ENCODE results near the gene NR4A2.

Gene NR4A2

DNA sequence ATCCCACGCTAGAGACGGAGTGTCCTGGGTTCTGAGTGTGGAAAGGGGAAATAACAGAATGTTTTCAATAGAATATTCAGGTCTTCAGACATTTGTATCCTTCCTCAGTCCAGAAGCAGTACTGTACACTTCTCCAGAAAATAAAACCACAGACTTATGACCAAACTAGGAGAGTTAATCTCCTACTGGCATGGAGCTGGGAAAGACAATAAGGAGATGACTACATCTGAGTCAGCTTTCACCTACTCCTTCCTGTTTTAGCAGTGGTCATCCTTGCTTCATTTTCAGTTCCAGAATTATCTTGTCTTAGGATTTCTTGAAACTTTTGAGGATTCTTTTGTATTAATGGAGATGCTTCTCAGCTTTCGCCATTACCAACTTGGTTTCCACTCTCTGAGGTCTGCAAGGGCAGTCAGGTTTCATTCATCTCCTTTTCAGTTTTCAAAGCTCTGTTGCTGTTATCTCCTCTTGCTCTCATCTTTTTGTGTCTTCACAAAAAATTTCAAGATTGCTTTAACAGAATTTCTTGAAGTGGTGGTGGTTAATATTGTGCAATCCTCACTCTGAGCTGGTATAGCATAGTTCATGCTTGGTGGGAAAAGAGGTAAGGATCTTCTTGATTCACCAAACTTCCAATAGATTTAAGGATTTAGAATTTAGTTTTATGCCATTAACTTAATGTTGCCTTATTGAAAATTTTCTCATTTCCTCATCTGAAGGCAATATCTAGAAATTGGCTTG is 23.7 kb upstream of the NR4A2 start:
- Mint-ChIP-seq H3K9me3 (no peaks in the 10 kb centered on the region), H3K27ac (no peak overlapping the region), H3K36me3 (ENCODE audit: low read depth) (no peaks in the 10 kb centered on the region), H3K4me3 (no peak overlapping the region), H3K4me1 (peaks cover 6% of the 10 kb centered on the region), H3K27me3 (ENCODE audit: low read depth) (no peaks in the 10 kb centered on the region)
- TF ChIP-seq, protein P1, sequence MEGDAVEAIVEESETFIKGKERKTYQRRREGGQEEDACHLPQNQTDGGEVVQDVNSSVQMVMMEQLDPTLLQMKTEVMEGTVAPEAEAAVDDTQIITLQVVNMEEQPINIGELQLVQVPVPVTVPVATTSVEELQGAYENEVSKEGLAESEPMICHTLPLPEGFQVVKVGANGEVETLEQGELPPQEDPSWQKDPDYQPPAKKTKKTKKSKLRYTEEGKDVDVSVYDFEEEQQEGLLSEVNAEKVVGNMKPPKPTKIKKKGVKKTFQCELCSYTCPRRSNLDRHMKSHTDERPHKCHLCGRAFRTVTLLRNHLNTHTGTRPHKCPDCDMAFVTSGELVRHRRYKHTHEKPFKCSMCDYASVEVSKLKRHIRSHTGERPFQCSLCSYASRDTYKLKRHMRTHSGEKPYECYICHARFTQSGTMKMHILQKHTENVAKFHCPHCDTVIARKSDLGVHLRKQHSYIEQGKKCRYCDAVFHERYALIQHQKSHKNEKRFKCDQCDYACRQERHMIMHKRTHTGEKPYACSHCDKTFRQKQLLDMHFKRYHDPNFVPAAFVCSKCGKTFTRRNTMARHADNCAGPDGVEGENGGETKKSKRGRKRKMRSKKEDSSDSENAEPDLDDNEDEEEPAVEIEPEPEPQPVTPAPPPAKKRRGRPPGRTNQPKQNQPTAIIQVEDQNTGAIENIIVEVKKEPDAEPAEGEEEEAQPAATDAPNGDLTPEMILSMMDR (IDR thresholded peaks at IDR 0.05; ENCODE audit: unreplicated experiment in 3 of 3): no peak

DNA sequence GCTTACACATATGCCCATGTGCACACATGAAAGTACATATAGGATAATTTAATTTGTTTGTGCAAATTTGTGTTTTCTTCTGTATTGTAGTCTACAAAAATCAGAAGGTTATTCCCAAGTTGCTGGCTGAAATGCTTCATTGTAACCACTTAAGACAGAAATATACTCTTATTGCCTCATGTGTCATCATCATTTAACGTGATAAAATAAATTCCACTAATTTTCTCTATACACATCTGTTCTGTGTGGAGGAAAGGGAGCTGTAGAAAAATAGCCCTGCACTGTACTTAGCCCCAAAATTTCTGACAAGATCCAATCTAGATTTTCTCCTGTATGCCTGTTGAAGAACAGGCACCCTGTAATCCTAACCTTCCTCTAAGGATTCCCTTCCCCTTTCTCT is 20.4 kb upstream of the NR4A2 start:
- peaks cover 6% of the 10 kb centered on the region for H3K4me1 Mint-ChIP-seq
- no peak overlapping the region for H3K27ac Mint-ChIP-seq
- no peaks in the 10 kb centered on the region for H3K27me3 Mint-ChIP-seq (ENCODE audit: low read depth)
- no peak overlapping the region for H3K4me3 Mint-ChIP-seq
- H3K9me3 Mint-ChIP-seq: no peaks in the 10 kb centered on the region
- H3K36me3 Mint-ChIP-seq (ENCODE audit: low read depth): no peaks in the 10 kb centered on the region
- TF ChIP-seq, protein P1 (IDR thresholded peaks at IDR 0.05; ENCODE audit: unreplicated experiment in 3 of 3): no peak

DNA sequence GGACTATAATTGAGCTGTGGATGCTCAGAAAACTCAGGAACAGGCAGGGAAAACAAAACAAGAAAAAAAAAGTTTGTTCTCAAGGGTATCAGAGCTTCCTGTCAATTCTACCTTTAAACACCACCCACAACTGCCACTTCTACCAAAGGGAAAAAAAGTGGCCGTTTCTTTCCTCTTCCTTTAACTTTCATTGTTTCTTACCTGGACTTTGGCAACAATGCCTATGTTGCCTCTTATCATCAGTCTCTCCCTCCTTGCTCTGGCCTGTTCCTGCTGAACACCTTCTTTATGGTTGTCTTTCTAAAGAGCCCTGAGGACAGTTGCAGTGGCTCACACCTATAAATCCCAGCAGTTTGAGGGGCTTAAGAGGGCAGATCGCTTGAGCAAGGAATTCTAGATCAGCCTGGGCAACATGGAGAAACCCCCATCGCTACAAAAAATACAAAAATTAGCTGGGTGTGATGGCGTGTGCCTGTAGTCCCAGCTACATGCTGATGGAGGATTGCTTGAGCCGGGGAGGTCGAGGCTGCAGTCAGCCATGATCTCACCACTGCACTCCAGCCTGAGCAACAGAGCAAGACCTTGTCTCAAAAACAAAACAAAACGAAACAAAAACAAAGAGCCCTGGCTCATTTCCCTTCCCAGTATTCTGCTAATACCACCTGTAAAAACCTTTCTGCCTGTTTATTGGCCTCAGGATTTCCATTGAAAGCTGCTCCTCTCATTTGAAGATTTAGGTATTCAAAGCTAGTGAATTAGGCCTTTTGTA is 18.0 kb upstream of the NR4A2 start:
- Mint-ChIP-seq H3K27ac (no peak overlapping the region), H3K9me3 (no peaks in the 10 kb centered on the region), H3K36me3 (ENCODE audit: low read depth) (no peaks in the 10 kb centered on the region), H3K27me3 (ENCODE audit: low read depth) (no peaks in the 10 kb centered on the region), H3K4me1 (peaks cover 6% of the 10 kb centered on the region), H3K4me3 (no peak overlapping the region)
- TF ChIP-seq, protein P1 (IDR thresholded peaks at IDR 0.05; ENCODE audit: unreplicated experiment in 3 of 3): no peak

DNA sequence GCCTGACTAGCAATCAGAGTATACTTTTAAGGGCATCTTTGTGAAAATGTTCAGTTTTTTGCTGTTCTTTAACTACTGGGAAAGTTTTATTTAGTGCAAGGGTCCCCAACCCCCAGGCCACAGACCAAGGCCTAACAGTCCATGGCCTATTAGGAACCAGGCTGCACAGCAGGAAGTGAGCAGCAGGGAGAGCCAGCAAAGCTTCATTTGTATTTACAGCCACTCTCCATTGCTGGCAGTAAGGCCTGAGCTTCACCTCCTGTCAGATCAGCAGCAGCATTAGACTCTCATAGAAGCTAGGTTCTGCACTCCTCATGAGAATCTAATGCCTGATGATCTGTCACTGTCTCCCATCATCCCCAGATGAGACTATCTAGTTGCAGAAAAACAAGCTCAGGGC is 17.1 kb upstream of the NR4A2 start:
- no peak overlapping the region for H3K27ac Mint-ChIP-seq
- H3K4me1 Mint-ChIP-seq: peaks cover 6% of the 10 kb centered on the region
- TF ChIP-seq, protein P1 (IDR thresholded peaks at IDR 0.05; ENCODE audit: unreplicated experiment in 3 of 3): no peak

DNA sequence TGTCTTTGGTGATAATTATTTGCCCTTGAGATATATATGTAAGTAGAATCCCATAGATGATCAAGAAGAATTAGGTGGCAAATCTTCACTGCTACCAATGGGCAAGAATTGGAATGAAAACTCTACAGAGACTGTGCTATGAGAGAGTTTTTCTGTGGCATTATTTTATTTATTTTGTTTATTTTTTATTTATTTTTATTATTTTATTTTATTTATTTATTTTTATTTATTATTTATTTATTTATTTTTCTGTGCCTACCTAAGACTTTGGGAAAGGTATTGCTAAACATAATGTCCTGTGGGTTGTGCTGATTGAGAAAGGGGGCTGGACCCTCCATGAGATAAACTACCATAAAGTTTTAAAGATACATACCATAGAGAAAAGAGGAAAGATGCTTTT is 16.6 kb upstream of the NR4A2 start:
- H3K27ac Mint-ChIP-seq: no peak overlapping the region

More for the DNA sequence above, 17.1 kb upstream of the NR4A2 start:
- Mint-ChIP-seq H3K27me3 (ENCODE audit: low read depth) (no peaks in the 10 kb centered on the region), H3K9me3 (no peaks in the 10 kb centered on the region), H3K36me3 (ENCODE audit: low read depth) (no peaks in the 10 kb centered on the region), H3K4me3 (no peak overlapping the region)

More for the DNA sequence above, 16.6 kb upstream of the NR4A2 start:
- Mint-ChIP-seq H3K4me1 (peaks cover 6% of the 10 kb centered on the region), H3K9me3 (no peaks in the 10 kb centered on the region), H3K4me3 (no peak overlapping the region), H3K27me3 (ENCODE audit: low read depth) (no peaks in the 10 kb centered on the region), H3K36me3 (ENCODE audit: low read depth) (no peaks in the 10 kb centered on the region)
- TF ChIP-seq, protein P1 (IDR thresholded peaks at IDR 0.05; ENCODE audit: unreplicated experiment in 3 of 3): no peak
